Femur (tissue), 1 donor: ENCODE measurements around the gene MT1B.
"Not testable (repeated sequence)": the region's sequence is repeated elsewhere in the genome, so short reads cannot be mapped to it uniquely, and the experiment has no call there.

Source experiments
- DNase-seq: peaks from one replicate; pipeline ENCODE4 v3.0.0-alpha.2; 2017

MT1B gene

DNA sequence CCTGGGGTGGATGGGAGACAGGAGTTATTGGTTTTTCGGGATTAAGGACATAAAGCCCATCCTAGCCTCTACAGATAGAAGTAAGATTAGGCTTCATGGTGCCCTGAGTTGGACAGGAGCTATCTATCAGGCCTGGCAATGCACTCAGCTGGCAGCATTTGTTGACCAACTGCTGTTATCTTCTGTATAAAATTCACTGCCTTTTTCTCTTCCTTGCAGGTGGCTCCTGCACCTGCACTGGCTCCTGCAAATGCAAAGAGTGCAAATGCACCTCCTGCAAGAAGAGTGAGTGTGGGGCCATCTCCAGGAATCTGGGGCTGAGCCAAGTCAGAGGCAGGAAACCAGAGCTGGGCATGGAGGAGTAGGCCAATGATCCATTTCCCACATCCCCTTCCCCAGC is 12.6 kb upstream of the MT1B start:
- no peak for DNase-seq

GRCh38 chr16:56640076-56640475 is 11.6 kb upstream of the MT1B start:
- DNase-seq, result no peak

GRCh38 chr16:56641166-56641565 is 10.5 kb upstream of the MT1B start:
- no peak for DNase-seq

DNA sequence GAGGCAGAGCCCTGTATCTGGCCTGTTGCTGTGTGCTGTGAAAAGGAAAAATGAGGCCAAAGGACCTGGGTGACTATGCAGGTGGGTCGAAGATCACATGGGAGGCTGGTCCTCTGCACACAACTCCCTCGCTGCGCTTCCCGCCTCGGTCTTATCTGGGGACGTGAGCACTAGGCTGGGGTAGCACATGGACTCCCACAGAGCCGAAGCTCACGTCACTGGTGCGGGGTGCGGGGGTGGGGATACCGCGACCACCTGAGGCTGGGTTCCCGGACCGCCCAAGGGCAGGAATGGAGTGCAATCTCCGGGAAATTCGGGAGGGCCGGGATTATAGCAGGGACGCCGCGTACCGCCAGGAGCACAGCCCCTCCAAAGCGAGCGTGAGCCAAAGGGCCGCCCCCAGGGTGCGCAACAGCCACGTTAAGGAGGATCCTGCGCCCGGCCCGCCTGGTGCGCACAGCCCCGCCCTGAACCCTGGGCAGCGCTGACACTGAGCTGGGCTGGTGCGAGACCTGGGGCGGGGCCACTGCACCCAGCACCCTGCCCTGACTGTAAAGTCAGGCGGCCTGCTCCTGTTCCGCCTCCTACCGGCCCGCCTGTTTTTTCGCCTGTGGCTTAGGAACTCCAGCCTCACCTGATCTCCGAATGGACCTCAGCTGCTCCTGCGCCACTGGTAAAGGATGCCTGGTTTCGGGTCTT is 8.5 kb upstream of the MT1B start:
- peak; percentile 31 for DNase-seq

DNA sequence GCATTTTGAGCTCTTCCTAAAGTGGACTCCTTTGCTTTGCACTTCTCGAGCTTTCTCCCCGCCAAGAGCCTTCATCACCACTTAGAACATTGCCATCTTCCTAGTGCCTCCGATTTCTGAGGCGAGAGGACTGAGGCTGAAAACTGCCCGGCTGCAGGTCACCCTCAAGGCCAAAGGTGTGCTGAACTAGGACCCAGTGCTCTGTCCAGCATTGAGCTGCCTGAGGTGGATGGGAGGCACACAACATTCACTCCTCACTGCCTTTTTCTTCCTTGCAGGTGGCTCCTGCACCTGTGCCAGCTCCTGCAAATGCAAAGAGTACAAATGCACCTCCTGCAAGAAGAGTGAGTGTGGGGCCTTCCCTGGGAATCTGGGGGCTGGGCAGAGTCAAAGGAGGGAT is 7.9 kb upstream of the MT1B start:
- DNase-seq, result no peak

- DNase-seq, result no peak
Measured at GRCh38 chr16:56645311-56645710, 6.4 kb upstream of the MT1B start.

- DNase-seq, result no peak
Measured at GRCh38 chr16:56645838-56646237, 5.8 kb upstream of the MT1B start.

GRCh38 chr16:56647641-56648431 is 3.9 kb upstream of the MT1B start:
- DNase-seq, result no peak

DNA sequence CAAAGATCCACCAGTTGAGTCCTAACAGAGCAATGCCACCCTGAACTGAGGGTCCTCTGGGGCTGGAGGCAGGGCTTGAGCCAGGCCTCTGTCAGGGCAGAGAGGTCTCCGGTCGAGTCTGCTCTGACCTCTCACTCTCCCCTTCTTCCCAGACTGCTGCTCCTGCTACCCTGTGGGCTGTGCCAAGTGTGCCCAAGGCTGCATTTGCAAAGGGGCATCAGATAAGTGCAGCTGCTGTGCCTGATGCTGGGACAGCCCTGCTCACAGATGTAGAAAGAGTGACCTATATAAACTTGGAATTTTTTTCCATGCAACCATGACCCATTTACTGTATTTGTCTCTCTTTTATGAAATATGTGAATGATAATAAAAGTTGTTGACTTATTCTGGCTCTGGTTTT is 2.4 kb upstream of the MT1B start:
- DNase-seq, result no peak

DNA sequence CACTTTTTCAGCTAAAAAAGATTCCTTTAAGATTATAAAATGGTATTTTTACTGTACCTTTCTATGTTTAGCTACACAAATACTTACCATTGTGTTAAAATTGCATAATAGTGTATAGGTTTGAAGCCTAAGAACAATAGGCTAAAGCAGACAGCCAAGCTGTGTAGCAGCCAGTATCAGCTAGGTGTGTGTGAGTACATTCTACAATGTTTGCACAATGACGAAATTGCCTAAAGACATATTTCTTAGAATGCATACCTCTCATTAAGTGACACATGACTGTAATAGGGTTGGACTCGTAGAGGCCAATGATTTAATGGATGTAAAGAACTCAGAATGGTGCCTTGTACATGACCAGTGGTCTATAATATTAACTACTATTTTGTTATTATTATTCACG is 1.9 kb upstream of the MT1B start:
- no peak for DNase-seq

DNA sequence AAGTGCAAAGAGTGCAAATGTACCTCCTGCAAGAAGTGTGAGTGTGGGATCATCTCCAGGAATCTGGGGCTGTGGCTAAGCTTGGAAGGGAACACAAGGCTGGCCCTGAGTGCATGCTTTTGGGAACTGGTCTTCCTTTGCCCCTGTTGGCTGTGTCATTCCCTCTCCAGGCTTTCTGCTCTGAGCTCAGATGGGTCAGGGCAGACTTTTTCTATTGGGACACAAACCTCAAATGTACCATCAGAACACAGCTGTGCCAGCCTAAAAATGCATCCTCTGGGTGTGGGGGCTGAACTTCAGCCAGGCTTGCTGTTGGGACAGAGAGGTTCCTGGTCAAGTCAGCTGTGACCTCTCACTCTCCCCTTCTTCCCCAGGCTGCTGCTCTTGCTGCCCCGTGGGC is 914 bp downstream of the MT1B start:
- DNase-seq, result no peak

DNA sequence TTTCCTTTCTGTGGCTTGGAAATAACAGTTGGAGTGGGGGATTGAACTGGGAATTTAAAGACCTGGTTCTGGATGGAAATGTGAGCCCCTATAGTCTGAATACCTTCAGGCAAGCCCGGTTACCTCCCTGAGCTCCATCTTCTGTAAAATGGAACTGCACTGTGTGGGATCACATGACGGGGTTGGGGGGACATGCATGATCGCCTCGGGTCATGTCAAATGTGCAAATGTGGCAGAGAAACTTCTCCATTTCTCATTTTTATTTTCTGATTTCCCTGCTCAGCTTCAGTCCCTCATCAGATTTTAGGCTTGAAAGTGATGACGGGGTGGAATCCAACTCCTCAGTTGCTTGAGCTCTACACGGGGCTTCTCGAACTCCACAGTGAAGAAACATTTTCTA is 1.5 kb downstream of the MT1B start:
- no peak for DNase-seq

DNA sequence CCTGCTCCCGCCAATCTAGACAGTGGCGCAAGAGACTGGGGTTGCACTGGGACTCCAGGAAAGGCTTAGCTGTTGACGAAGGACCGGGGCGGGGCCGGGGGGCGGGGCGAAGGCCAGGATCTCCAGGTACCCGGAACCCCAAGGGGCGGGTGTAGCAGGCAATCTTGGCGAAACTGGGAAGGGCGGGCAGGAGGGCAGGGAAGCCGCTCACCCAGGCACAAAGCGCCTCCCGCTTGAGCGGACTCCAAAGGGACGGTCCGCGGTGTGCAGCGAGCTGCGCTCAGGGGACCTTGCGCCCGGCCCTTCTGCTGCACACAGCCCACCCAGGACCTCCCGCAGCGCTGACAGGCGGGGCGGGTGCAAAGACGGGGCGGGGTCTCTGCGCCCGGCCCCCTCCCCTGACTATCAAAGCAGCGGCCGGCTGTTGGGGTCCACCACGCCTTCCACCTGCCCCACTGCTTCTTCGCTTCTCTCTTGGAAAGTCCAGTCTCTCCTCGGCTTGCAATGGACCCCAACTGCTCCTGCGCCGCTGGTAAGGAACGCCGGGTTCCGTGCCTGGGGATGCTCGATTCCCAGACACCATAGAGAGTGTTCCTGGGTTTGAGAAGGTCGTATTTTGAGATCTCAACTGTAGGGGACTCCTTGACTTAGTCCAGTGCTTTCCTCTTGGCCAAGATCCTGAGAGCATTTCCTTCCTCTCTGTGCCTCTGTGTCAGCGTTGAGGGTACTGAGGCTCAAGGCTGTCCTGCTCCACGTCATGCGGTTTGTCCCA is 6.1 kb downstream of the MT1B start, which contains the start of gene MT1F:
Gene MT1F, plus strand, starts transcription at position 405 of the 772 bp plus-strand sequence. Its CDS starts 100 bp downstream, at position 505.
- DNase-seq, result peak; percentile 49

GRCh38 chr16:56658327-56658875 is 6.7 kb downstream of the MT1B start:
- DNase-seq, result no peak

DNA sequence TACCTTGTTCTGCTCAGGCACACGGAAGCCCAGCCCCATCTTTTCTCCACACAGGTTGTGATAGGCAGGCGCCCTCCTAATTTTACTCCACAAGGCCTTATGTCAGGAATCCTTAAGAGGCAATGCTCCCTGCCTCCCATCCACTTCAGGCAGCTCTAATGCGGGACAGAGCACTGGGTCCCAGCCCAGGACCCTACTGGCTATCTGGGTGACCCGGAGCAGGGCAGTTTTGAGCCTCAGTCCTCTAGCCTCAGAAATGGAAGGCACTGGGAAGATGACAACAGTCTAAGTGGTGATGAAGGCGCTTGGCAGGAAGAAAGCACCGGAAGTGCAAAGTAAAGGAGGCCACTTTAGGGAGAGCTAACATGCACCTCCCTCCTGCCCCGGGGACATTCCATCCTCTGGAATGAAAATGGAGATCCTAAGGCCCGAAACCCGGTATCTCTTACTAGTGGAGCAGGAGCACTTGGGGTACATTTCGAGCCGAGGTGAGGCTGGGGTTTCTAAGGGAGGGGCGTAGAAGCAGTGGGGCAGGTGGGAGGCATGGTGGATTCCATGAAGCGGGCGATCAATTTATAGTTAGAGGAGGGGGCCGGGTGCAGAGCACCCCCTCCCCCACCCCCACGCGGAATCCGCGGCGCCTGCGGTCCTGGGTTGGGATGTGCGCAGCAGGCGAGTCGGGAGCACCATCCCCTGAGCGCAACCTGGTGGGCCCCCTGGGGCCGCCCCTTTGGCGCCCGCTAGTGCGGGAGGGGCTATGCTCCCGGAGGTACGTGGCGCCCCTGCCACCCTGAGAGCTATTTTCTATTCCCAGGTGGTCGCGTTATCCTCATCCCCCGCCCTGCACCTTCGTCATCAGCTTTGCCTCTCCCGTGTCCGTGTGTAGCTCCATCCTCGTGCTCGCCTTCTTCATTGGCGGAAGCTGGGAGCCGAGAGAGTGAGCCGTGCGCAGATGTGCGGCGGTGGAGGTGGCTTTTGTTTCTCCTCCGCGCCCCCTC is 11.0 kb downstream of the MT1B start:
- DNase-seq, result no peak

DNA sequence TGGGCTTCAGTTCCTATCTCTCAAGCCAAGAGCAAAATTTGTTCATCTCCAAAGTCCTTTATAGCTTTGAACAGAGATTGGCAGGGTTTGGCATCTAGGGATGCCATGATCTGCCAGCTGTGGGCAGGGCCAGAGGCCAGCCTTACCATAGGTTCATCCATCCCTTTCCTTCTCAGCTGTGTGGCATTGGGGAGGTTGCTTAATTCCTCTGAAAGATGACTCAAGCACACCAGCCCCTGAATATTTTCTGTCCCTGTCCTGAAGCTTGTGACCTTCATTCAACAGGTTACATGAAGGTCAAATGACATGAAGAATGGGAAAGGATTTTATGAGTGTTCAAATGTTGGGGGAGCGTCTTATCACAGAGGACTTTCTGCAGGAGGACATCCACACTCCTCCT is 12.8 kb downstream of the MT1B start:
- DNase-seq, result no peak

DNA sequence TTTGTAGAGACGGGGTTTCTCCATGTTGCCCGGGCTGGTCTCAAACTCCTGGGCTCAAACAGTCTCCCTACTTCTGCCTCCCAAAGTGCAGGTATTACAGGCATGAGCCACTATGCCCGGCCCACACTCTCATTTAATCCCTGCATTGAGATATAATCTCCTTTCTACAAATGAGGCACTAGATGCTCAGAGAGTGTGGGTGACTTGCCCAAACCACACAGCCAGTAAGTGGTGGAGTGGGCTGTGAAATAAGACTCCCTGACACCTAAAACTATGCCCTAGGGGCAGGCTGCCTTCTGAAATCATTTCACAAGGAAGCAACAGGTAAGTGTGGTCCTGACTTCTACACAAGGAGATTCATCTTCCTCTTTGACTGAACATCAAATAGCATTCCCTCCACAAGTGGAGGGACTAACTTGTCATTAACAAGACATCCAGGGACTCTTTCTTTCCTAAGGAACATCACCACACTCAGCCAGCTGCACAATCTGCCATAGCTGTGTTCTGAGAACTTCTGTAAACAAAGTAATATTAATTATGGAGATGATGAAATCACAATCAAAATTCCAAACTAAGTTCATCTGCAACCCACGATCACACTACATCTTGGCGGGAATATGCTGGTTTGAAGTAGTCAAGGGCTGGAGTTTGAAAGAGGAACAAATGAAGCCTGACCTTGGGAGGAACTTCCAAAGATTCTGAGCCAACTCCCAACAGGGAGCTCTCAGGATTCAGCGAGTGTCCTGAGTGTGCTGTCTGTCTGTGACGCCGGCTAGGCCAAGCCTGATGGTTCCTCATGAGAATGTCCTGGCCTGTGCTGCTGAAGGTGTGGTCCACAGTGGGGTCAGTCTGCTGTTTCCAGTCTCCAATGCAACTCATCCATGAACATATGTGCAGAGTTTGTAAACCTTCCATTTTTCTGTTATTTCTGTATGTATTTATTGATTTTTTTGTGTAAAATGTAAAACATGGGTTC is 13.9 kb downstream of the MT1B start:
- DNase-seq, result not testable (repeated sequence)

DNA sequence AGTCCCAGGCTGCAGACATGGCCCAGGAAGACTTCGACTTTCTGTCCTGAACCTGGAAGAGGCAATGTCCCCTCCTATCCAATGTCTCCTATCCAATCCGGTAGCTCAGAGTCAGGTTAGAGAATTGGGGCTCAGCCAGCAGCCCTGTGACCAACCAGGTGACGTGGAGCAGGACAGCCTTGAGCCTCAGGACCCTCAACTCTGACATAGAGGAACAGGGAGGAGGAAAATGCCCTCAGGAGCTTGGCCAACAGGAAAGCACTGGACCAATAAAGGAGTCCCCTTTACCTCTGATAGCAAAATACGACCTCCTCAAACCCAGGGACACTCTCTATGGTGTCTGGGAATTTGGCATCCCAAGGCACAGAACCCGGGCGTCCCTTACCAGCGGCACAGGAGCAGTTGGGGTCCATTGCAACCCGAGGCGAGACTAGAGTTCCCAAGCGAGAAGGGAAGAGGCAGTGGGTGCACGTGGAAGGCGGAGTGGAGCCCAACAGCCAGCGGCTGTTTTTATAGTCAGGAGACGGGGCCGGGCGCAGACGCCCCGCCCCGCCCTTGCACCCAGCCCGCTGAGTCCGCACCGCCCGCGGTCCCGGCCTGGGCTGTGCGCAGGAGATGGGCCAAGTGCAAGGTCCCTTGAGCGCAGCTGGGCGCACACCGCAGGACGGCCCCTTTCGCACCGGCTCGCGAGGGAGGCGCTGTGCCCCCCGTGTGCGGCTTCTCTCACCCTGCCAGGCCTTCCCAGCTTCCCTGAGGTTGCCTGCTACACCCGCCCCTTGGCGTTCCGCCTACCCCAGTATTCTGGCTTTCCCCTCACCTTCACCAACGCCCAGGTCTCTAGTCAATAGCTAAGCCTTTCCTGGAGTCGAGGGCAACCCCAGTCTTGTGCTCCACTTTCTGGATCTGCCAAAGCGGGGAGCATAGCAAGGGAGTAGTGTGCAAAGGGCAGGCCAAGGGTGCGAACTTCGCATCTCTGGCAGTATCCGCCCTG is 16.2 kb downstream of the MT1B start, which contains the start of gene MT1G:
Gene MT1G, minus strand, starts transcription at position 485 of the 991 bp plus-strand sequence. Its CDS starts 72 bp downstream, at position 413.
- no peak for DNase-seq
